NCI-H526 treated with DMSO at 0.1 percent for 48 hours (cell line): Measurements from ENCODE around the gene COX7B2.

Source experiments
- DNase-seq: peaks from one replicate; lab custom pipeline; 2025; lab: John Stamatoyannopoulos, UW

The COX7B2 gene, protein sequence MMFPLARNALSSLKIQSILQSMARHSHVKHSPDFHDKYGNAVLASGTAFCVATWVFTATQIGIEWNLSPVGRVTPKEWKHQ

GRCh38 chr4:46909078-46909477, at the start of gene COX7B2:
Gene COX7B2 (minus strand): TSS chr4:46909245. CDS start chr4:46735192, 174,053 bp downstream.
- DNase-seq: no peak

- DNase-seq: no peak
Observed at GRCh38 chr4:46956451-46956850, 47.4 kb upstream of the COX7B2 start.

GRCh38 chr4:46955601-46956000, 46.6 kb upstream of the COX7B2 start:
- no peak for DNase-seq

DNA sequence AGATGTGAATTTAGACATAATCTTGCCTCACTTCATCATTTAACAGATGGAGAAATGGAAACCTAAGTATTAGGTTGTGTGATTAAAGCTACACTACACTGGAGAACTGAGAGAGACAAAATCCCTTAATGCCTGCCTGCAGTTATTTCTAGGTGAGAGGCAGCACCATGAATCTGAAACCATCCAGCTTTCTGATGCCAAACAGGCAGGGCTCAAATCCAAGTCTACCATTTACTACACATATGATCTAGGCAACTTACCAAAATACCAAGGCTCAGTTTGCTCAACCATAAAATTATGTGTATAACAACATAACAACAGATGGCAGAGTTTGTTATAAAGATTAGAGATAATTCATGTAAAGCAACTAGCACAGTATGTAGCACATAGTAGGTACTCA, 45.6 kb upstream of the COX7B2 start:
- no peak for DNase-seq

- no peak for DNase-seq
Observed at GRCh38 chr4:46953564-46953963, 44.5 kb upstream of the COX7B2 start.

- DNase-seq: no peak
Observed at GRCh38 chr4:46952451-46952850, 43.4 kb upstream of the COX7B2 start.

GRCh38 chr4:46950826-46951225, 41.8 kb upstream of the COX7B2 start:
- no peak for DNase-seq

DNA sequence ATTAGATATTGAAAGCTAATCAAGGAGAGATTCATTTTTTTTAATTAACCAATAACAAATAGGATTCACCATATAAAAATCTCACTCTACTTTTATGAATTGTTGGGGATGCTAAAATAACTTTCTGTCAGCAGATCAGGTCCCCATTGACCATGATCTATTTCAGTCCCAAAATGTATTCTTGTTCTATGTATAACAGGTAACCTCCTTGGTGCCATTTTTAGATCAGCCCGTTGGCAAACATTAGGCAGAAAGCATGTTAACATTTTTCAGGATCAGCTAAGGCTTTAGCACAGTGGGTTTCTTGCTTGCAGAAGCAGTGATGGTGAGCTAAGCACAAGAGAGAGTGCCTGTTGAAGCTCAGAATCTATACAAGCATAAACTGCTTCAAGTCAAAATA, 40.8 kb upstream of the COX7B2 start:
- DNase-seq: no peak

DNA sequence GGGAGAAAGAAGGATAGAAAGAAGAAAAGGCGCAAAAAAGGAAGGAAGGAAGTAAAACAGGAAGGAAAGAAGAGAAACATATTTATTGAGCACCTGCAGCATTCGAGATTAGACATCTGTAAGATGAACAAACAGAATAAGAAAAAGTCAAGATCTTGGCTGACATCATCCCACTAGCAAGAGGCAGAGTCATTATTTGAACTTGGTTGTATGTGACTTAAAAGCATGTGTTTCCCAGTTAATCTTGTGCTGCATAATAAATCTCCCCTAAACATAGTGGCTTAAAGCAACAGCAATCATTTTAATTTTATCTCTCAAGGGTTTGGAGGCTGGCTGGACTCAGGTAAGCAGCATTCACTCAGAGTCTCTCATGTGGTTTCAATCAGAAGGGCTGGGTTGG, 38.5 kb upstream of the COX7B2 start:
- DNase-seq: no peak

DNA sequence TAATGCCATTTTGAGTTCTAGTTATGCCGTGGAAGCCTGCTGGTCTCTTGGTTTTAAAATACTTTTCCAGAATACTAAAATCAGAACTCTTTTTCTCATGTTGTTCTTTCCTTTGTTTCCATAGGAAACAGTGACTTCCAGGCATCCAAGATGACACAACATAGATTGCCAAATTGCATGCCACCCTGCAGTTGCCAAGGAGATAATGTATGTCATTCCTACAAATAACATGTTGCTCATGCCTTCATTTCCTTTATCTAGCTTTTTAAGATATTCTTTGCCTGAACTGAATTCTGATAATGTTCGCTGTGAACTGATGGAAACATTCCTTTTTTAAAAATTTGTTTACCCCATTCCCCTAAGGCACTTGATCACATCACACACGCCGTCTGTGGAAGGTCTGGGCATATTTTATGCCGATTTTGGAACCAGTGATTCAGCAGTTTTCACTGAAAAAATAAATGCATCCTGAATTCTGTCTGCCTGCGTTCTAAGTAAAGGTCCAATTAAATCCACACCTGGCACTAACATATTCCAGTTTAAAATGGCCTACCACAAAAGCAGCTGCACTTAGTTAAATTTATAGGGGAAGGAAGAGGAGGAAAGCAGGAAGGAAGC, 38.0 kb upstream of the COX7B2 start:
- no peak for DNase-seq

GRCh38 chr4:46945062-46945461, 36.0 kb upstream of the COX7B2 start:
- no peak for DNase-seq

- DNase-seq: no peak
Observed at GRCh38 chr4:46944345-46944744, 35.3 kb upstream of the COX7B2 start.

DNA sequence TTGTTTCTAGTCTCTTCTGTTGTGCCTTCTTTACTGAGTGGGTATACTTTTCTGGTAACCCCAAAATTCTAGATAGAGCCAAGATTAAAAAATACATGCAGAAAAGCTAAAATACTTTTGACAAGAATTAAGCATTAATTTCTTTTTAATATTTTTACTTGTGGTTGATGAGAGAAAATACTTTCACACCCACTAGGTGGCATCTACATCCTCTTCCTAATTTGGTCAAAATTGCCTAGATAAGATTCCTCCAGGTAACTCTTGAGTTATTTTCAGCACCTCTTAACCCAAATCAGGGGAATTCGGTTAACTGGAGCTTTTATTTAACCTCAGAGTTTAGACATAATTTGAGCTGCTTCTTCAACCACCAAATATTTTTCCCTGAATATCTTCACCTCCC, 28.4 kb upstream of the COX7B2 start:
- no peak for DNase-seq

GRCh38 chr4:46934726-46935125, 25.7 kb upstream of the COX7B2 start:
- no peak for DNase-seq

- no peak for DNase-seq
Observed at GRCh38 chr4:46933686-46934085, 24.6 kb upstream of the COX7B2 start.

DNA sequence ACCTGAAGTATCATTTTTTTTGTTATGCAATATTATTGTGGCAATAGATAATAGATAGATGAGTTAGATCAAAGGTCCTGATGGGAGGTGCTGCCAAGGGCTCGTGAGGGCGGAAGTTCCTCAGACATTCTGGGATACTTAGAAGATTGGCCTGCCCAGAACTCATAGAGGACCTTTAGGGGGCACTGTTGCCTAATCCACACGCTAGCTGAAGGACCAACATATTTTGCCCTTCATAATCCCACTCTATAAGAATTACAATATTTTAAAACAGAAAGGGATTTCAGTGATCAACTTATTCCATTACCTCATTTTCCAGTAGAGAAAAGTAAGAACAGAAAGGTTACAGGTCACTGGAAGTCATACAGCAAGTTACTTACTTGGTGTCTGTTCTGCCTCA, 22.9 kb upstream of the COX7B2 start:
- DNase-seq: no peak

DNA sequence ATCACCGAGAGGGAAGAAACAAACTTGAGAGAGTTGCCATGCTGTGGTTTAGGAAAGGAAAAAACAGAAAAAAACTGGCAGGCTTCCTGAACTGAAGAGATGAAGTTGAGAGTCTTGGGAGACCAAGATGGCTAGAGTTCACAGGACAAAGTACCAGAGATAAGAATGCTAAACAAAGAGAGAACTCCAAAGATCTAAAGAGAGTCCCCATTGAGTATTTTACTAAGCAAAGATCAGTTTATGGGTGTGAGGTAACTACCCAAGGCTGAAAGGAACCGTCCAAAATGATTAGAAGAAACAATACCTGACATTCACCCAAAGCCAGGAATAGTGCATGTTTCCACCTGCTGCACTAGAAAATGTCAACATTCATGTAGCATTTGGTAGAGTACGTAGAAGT, 21.8 kb upstream of the COX7B2 start:
- no peak for DNase-seq

DNA sequence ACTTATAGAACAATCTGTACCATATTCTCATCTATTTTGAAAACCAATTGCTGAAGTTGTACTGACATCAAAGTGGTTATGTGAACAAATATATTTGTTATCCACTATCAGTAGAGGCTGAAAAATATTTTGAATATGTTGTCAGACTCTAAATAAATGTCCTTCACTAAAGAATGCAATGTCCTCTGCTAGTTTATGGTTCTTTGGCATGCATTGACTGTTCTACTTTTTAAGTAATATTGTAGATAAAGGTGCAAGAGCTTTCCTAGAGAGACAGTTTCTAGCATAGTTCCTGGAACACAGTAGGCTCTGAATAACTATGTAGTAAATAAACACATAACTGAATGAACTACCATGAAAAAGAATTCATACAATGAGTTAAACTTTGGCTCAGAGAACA, 18.2 kb upstream of the COX7B2 start:
- no peak for DNase-seq

DNA sequence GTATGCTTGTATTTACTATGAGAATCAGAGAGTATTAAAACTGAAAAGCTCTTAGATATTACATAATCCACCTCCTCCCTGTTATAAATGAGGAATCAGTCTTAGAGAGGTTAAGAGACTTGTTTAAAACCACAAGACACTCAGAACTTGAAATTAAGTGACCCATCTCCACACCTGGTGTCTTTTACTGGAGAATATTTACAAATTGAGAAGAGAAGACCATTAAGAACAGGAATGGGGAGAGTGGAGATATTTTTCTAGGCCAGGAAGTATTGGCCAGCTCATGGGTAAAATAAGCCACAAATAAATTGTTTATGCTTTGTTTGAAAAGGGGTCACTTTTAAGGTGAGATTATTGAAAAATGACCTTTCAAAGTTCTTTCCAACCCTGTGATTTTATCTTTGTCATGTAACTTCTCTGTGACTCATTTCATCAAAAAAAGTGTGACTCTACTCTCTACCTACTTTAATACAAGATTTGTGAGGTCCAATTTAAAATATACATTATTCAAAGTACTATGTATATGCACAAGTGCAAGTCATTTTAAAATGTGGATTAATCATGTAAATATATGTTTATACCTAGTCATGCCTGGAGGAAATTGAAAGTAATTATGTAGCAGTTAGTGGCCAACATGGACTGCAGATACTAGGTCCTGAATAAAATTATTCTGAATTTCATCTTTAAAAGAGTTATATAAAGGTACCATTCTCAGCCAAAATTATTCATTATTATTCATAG, 15.9 kb upstream of the COX7B2 start:
- no peak for DNase-seq

DNA sequence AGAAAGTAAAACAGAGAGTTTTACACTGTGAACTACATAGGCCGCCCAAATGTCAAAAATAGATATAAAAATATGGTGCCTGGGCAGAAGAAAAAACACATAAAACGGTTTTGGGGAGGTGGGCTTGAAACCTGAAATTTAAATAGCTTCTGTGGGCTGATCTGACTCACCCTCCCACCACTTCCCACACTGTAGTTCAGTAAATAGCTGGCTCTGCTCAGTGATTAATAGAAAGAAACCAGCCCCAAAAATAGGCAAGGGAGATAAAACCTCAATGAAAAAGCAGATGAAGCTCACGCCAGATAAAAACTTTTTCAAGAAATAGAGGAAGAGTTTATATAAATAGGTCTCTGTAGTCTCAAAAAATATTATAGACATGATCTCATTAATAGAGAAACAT, 13.2 kb upstream of the COX7B2 start:
- no peak for DNase-seq

DNA sequence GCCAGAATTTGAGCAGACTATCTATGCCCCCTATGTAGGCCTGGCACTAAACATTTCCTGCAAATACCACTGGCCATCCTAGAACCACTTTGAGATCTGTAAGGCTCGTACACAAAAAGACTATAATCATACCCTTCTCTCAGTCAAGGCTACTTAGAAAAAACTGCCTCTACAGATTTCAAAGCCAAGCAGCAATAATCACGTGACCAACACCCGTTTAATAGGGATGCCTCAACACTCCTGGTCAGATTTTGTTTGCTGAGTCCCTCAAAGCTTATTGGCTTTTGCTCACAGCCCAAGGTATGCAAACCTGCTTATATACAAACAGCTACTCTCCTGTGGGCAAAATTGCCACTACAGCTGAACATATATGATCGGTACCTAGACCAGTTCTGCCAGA, 897 bp downstream of the COX7B2 start:
- DNase-seq: no peak

GRCh38 chr4:46900082-46900481, 9.0 kb downstream of the COX7B2 start:
- DNase-seq: no peak

- DNase-seq: no peak
Observed at GRCh38 chr4:46894826-46895225, 14.2 kb downstream of the COX7B2 start.

GRCh38 chr4:46890056-46890455, 19.0 kb downstream of the COX7B2 start:
- DNase-seq: no peak
